HepG2 (cell line): ENCODE measurements around the gene STK25. TPM values are rescaled to one million over a fixed set of nuclear protein-coding genes. Genes with fewer than 3 reads are reported as not detected.
A peak's percentile ranks its signal among the peaks of the same experiment; 100 is the strongest.

ENCODE experiments used
- HNRNPUL1 ChIP-seq: fragments of 200-400 bp; formaldehyde crosslinking; IDR thresholded peaks from 2 replicates; pipeline ENCODE4 v1.6.1; 2017; ENCODE audit warnings: low read depth, mild to moderate bottlenecking, low read length, moderate library complexity
- HOXA3 ChIP-seq: sonication (generic); formaldehyde crosslinking; IDR thresholded peaks from 2 replicates; pipeline ENCODE4 v1.5.0; 2020; ENCODE audit warnings: missing genetic modification reagents
- KDM2A ChIP-seq: sonication (generic); formaldehyde crosslinking; IDR thresholded peaks from 2 replicates; pipeline ENCODE4 v1.4.0; 2020; ENCODE audit warnings: low read depth, missing genetic modification reagents, borderline replicate concordance
- NCOA1 ChIP-seq: sonication (generic); formaldehyde crosslinking; IDR thresholded peaks from 2 replicates; pipeline ENCODE4 v1.9.0; 2021; ENCODE audit warnings: missing genetic modification reagents
- NR2F1 ChIP-seq, 2 experiments: fragments of 450-650 bp in 1 of 2; formaldehyde crosslinking in 1 of 2; IDR thresholded peaks; 2 replicates each; pipeline versions ENCODE4 v1.5.0 to v1.6.1; 2016 to 2020; ENCODE audit warnings: mild to moderate bottlenecking in 1 of 2, missing compliant biosample characterization in 1 of 2, missing genetic modification reagents in 1 of 2, moderate library complexity in 1 of 2
- RXRB ChIP-seq: IDR thresholded peaks from 2 replicates; pipeline ENCODE4 v1.6.1; 2016; ENCODE audit warnings: borderline replicate concordance, missing genetic modification reagents, missing compliant biosample characterization
- SPEN ChIP-seq: sonication (generic); formaldehyde crosslinking; IDR thresholded peaks from 2 replicates; pipeline ENCODE4 v1.5.1; 2020; ENCODE audit warnings: low read depth, mild to moderate bottlenecking, missing genetic modification reagents
- ZBTB20 ChIP-seq: sonication (generic); formaldehyde crosslinking; IDR thresholded peaks from 2 replicates; pipeline ENCODE4 v1.8.1; 2023; ENCODE audit warnings: missing genetic modification reagents, low read depth, mild to moderate bottlenecking, borderline replicate concordance
- ZNF839 ChIP-seq: sonication (generic); formaldehyde crosslinking; IDR thresholded peaks from 2 replicates; pipeline ENCODE4 v1.4.0; 2020; ENCODE audit warnings: missing genetic modification reagents, mild to moderate bottlenecking, borderline replicate concordance
- polyA plus RNA-seq, 8 experiments: library from polyadenylated mRNA; depleted of rRNA in 3 of 8; stranded (reverse) in 7 of 8; unstranded in 1 of 8; fragments of >200 nt; fragmentation: Illumina TruSeq in 4 of 8; extraction: Trizol in 4 of 8; gene quantifications; 2 replicates each; pipeline versions ENCODE4 v1.2.1 to v1.2.3, GENCODE V29; 2011 to 2016; ENCODE audit warnings: low read depth in 4 of 8, missing spikeins in 1 of 8, mixed read lengths in 1 of 8; ENCODE audit not compliant: insufficient read depth in 1 of 8
- total RNA-seq, 5 experiments: library from RNA; depleted of rRNA; stranded (reverse); fragments of >200 nt; fragmentation: Illumina TruSeq; extraction: Trizol; gene quantifications; 2 replicates each; pipeline ENCODE4 v1.2.3, GENCODE V29; 2016; ENCODE audit warnings: low read depth in 1 of 5
- TF ChIP-seq, protein P1 (sequence below): sonication (generic); formaldehyde crosslinking; IDR thresholded peaks from 2 replicates; pipeline ENCODE4 v1.5.0; 2020; ENCODE audit warnings: mild to moderate bottlenecking, missing genetic modification reagents, borderline replicate concordance
- TF ChIP-seq, protein P2 (sequence below): sonication (generic); formaldehyde crosslinking; IDR thresholded peaks from 2 replicates; pipeline ENCODE4 v1.5.1; 2020; ENCODE audit warnings: missing genetic modification reagents, mild to moderate bottlenecking, borderline replicate concordance
- TF ChIP-seq, protein P3 (sequence below): sonication (generic); formaldehyde crosslinking; IDR thresholded peaks from 2 replicates; pipeline ENCODE4 v1.4.0; 2020; ENCODE audit warnings: missing genetic modification reagents
- TF ChIP-seq, protein P4 (sequence below), 2 experiments: sonication (generic) in 1 of 2; formaldehyde crosslinking in 1 of 2; IDR thresholded peaks; 2 replicates each; pipeline versions ENCODE4 v1.6.1 to v1.9.0; 2014 to 2022; ENCODE audit warnings: antibody characterized with exemption in 1 of 2, borderline replicate concordance in 1 of 2, inconsistent platforms in 1 of 2, low read depth in 1 of 2, missing genetic modification reagents in 1 of 2

Gene STK25
- total and polyA plus RNA-seq, 2 of the 13 experiments (the other 11 are each of a cell fraction or from before 2014, with no cell fraction given): 177 to 481 TPM

DNA sequence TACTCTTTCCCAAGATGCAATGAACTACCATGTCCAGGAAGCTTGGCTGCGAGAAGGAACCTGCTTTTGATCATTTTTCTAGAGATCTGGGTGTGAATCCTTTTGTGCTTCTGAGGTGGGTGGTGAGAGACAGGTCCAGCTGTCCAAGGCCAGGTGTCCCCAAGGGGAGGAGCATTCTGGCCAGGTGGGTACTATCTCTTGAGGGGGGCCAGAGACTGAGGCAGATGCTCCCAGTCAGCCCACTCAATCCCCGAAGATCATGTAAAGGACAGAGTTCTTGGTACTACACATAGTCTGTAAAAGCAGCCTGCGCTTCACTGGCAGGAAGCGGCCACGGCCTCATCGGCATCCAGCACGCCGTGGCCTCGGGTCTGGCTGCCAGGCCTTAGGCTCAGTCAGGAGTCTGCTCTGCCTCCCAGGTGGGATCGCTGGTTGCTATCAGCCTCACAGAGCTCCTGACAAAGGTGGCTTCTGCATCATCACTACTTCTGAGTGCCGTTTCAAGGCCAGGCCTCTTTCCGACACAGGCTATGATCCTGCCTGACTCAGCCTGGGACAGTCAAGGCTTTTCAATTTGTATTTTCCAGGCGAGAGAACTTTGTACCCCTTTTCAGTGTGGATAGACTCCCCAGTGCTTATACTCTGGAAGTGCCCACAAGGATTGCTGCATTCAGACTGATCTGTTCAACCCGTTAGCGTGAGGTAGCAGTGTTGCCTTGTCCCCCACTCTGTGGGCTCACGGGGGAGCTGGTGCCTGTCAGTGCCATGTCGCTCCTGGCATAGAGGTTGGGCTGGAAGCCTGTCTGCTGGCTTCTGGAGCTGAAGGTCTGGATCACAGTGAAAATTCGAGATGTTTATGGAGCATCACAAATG lies 29.1 kb downstream of the STK25 start (continued):
- TF ChIP-seq, protein P1, sequence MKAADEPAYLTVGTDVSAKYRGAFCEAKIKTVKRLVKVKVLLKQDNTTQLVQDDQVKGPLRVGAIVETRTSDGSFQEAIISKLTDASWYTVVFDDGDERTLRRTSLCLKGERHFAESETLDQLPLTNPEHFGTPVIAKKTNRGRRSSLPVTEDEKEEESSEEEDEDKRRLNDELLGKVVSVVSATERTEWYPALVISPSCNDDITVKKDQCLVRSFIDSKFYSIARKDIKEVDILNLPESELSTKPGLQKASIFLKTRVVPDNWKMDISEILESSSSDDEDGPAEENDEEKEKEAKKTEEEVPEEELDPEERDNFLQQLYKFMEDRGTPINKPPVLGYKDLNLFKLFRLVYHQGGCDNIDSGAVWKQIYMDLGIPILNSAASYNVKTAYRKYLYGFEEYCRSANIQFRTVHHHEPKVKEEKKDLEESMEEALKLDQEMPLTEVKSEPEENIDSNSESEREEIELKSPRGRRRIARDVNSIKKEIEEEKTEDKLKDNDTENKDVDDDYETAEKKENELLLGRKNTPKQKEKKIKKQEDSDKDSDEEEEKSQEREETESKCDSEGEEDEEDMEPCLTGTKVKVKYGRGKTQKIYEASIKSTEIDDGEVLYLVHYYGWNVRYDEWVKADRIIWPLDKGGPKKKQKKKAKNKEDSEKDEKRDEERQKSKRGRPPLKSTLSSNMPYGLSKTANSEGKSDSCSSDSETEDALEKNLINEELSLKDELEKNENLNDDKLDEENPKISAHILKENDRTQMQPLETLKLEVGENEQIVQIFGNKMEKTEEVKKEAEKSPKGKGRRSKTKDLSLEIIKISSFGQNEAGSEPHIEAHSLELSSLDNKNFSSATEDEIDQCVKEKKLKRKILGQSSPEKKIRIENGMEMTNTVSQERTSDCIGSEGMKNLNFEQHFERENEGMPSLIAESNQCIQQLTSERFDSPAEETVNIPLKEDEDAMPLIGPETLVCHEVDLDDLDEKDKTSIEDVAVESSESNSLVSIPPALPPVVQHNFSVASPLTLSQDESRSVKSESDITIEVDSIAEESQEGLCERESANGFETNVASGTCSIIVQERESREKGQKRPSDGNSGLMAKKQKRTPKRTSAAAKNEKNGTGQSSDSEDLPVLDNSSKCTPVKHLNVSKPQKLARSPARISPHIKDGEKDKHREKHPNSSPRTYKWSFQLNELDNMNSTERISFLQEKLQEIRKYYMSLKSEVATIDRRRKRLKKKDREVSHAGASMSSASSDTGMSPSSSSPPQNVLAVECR (CRISPR knock-in tag): peak; percentile 45; the same call in 1 of the 2 replicates
- no peak; the same call in 1 of the 2 replicates for TF ChIP-seq RXRB (CRISPR knock-in tag)
- peak; percentile 58 for TF ChIP-seq KDM2A (CRISPR knock-in tag)
- 0 out of 2 replicates have a peak, but pooled peaks have one; percentile 26 for TF ChIP-seq SPEN (CRISPR knock-in tag)
- TF ChIP-seq HNRNPUL1: no peak
- peak; percentile 44 for TF ChIP-seq HOXA3
- TF ChIP-seq NCOA1: no peak
- 0 out of 2 replicates have a peak, but pooled peaks have one; percentile 75 for TF ChIP-seq ZNF839 (CRISPR knock-in tag)
- TF ChIP-seq, protein P2, sequence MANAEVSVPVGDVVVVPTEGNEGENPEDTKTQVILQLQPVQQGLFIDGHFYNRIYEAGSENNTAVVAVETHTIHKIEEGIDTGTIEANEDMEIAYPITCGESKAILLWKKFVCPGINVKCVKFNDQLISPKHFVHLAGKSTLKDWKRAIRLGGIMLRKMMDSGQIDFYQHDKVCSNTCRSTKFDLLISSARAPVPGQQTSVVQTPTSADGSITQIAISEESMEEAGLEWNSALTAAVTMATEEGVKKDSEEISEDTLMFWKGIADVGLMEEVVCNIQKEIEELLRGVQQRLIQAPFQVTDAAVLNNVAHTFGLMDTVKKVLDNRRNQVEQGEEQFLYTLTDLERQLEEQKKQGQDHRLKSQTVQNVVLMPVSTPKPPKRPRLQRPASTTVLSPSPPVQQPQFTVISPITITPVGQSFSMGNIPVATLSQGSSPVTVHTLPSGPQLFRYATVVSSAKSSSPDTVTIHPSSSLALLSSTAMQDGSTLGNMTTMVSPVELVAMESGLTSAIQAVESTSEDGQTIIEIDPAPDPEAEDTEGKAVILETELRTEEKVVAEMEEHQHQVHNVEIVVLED (CRISPR knock-in tag): no peak
- TF ChIP-seq, protein P3, sequence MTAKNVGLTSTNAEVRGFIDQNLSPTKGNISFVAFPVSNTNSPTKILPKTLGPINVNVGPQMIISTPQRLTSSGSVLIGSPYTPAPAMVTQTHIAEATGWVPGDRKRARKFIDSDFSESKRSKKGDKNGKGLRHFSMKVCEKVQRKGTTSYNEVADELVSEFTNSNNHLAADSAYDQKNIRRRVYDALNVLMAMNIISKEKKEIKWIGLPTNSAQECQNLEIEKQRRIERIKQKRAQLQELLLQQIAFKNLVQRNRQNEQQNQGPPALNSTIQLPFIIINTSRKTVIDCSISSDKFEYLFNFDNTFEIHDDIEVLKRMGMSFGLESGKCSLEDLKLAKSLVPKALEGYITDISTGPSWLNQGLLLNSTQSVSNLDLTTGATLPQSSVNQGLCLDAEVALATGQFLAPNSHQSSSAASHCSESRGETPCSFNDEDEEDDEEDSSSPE (CRISPR knock-in tag): no peak
- TF ChIP-seq, protein P4, sequence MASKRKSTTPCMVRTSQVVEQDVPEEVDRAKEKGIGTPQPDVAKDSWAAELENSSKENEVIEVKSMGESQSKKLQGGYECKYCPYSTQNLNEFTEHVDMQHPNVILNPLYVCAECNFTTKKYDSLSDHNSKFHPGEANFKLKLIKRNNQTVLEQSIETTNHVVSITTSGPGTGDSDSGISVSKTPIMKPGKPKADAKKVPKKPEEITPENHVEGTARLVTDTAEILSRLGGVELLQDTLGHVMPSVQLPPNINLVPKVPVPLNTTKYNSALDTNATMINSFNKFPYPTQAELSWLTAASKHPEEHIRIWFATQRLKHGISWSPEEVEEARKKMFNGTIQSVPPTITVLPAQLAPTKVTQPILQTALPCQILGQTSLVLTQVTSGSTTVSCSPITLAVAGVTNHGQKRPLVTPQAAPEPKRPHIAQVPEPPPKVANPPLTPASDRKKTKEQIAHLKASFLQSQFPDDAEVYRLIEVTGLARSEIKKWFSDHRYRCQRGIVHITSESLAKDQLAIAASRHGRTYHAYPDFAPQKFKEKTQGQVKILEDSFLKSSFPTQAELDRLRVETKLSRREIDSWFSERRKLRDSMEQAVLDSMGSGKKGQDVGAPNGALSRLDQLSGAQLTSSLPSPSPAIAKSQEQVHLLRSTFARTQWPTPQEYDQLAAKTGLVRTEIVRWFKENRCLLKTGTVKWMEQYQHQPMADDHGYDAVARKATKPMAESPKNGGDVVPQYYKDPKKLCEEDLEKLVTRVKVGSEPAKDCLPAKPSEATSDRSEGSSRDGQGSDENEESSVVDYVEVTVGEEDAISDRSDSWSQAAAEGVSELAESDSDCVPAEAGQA (IDR thresholded peaks at IDR 0.05; ENCODE audit: low read depth): no peak
- TF ChIP-seq, protein P4 (CRISPR knock-in tag; IDR thresholded peaks at IDR 0.05; ENCODE audit: borderline replicate concordance): no peak
- TF ChIP-seq NR2F1 (CRISPR knock-in tag; IDR thresholded peaks at IDR 0.05): no peak
- no peak; the same call in none of the 2 replicates for TF ChIP-seq ZBTB20
